Camera-type eye (tissue), 1 donor: ENCODE measurements around the gene EHBP1L1. TPM values are rescaled to one million over a fixed set of nuclear protein-coding genes. Genes with fewer than 3 reads are reported as not detected.

Source experiments
- total RNA-seq: library from RNA; depleted of rRNA; stranded (reverse); fragments of >200 nt; gene quantifications from one replicate; pipeline ENCODE4 v1.2.3, GENCODE V29; 2014

The EHBP1L1 gene
- 51.2 TPM for total RNA-seq

DNA sequence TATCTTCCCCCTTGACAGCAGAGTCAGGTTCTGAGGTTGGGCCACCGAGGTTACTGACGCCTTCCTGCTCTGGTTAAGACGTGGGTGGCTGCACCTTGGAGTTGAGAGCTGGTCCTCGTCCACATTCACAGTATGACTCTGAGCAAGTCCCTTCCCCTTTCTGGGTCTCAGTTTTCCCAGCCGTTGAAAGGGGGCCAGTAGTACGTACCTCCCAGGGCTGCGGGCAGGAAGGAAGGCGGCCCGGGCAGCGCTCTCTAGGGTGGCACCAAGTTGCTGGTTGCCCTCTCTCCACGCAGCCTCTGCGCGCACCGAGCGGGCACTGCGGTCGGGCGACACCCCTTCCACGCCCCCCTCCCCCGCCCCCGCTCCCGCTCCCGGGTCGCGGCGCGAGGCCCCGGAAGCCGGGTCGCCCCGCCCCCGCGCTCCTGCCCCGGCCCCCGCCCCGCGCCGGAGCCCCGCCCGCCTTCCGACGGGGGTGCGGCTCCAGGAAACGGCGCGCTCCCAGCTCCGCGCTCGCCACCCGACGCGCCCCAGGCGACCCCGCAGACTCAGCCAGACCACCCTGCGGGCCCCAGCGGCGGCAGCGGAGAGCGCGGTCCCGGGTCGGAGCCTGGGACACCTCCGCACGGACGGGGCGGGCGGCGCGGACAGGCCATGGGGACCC lies at the start of gene EHBP1L1:
EHBP1L1 (plus strand) TSS at position 486 of the 664 bp plus-strand sequence. CDS start 250 bp downstream, outside the sequence.

DNA sequence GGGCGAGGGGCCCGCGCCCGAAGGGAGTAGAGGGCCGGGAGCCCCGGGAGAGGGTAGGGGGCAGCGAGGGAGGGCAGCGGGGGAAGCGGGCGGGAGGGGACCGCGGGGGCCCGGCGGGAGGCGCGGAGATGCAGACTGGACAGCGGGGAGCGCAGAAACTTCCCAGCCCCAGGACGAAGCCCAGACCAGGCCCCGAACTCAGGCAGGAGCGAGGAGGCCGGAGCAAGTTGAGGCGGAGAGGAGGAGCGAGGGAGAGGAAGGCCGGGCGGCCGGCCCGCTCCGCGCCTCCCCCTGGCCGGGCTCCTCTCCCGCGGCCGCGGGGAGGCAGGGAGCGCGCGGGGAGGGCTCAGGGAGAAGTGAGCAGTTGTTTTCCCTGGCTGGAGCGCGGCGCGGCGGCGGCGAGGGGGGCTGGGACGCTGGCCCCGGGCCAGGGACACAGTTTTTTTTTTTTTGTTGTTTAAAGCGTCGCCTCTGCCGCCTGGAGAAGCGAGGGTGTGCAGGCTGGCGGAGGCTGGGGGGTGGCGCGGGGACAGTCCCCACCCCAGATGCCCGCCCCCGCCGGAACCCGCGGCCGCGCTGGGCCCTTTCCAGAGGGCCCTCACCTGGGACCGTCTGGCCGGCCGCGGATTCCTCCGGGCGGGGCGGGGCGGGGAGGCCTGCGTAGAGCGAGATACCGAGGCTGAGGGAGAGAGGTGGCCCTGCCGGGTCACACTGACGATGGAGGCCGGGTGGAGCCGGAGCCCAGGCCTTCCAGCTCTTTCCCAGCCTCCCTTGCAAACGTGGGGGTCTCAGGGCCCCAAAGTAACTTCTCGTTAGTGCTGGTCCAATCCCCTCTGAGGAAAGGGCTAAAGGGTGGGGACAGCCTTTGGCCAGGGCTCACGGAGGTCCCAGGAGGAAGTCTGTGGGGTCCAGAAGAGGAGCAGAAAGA lies 17.6 kb upstream of the EHBP1L1 start, which contains the start of gene LTBP3:
LTBP3 (minus strand) TSS at position 358 of the 928 bp plus-strand sequence. CDS start 400 bp downstream, outside the sequence.

DNA sequence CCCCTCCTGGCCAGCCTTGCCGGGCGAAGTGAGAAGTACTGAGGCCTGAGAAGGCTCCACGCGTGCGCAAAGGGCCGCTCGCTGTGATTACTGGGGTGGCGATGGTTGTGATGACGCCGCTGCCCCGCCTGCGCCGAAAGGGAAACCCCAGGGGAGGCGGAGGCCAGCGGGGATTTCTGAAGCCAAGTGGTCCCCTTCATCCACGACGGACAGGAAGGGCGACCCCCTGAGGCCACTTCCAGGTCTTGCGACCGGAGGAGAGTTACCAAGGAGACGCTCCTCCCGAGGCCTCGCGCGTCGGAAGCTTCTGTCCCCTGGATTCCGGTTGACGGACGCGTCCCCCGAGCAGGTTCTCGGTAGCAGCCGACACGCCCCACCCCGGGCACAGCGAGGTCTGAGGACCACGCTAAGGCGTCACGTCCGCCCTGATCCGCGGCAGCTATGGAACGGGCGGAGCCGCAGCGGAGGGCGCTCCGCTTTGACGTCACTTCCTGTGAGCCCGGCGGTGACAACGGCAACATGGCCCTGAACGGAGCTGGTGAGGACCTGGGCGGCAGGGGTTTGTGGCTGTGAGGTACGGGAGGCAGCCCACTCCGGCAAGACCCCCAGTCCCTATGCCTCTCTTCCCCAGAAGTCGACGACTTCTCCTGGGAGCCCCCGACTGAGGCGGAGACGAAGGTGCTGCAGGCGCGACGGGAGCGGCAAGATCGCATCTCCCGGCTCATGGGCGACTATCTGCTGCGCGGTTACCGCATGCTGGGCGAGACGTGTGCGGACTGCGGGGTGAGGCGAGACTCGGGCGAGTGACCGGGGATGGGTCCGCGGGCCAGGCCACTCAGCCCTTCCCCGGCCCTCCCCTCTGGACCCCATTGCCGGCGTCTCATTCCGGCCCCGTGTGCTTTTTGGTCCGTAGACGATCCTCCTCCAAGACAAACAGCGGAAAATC lies 5.6 kb upstream of the EHBP1L1 start, which contains the start of gene ZNRD2:
ZNRD2 (plus strand) TSS at position 505 of the 946 bp plus-strand sequence; CDS start at position 520, 15 bp downstream.

DNA sequence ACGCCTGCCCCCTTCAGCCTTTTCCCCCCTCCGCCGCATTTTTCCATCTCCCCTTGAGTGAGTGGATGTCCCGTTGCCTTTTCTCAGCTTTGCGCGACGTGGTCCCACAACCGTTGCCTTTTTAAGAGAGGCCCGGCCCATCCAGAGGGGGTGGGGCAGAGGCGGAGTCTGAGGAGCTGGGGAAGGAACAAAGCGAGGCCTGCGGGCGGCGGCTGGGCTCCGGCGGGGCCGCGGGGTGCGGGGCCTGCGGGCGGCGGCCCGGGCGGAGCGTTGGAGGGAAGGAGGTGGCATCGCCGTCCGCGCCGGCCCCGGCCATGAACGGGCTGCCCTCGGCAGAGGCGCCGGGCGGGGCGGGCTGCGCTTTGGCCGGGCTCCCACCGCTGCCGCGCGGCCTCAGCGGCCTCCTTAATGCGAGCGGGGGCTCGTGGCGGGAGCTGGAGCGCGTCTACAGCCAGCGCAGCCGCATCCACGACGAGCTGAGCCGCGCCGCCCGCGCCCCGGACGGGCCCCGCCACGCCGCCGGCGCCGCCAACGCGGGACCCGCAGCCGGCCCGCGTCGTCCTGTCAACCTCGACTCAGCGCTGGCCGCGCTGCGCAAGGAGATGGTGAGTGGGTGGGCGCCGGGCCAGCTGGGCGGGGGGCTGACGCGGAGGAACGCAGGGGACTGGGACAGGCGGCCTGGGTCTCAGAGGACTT lies 3.3 kb upstream of the EHBP1L1 start, which contains the start of gene FAM89B:
FAM89B (plus strand) TSS at position 183 of the 696 bp plus-strand sequence; CDS start at position 315, 132 bp downstream.

DNA sequence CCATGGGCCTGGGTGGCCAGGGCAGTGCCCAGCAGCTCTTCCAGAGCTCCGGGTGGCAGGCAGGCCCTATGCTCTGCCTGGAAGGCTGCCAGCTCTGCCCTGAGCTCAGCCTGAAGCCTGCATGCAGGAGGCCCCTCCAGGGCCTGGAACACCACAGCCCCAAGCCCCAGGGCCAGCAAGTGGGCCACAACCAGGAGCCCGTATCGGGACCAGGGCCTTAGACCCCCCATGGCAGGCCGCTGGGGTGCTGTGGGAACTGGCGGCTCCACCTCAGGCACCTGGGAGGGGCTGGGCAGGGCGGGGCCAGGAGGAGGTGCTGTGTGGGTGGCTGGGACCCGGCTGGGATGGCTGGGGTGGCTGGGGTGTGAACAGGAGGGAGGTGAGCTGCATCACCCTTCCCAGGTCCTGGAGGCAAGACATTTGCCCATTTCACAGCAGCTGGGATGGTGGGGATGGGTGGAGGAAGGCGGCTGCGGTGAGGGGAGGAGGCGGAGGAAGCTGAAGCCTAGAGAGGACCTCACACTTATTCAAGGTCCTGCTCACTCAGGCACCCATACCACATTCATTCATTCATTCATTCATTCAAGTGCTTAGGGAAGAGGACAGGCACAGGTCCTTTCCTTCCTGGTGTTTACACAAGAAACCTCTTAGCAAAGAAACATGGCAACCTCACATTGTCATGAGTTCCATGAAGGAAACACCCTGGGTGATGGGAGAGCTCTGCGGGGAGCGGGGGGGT lies 19.9 kb downstream of the EHBP1L1 start, which contains the start of gene KCNK7:
KCNK7 (minus strand) TSS at position 258 of the 739 bp plus-strand sequence; CDS start at position 230, 28 bp downstream.

DNA sequence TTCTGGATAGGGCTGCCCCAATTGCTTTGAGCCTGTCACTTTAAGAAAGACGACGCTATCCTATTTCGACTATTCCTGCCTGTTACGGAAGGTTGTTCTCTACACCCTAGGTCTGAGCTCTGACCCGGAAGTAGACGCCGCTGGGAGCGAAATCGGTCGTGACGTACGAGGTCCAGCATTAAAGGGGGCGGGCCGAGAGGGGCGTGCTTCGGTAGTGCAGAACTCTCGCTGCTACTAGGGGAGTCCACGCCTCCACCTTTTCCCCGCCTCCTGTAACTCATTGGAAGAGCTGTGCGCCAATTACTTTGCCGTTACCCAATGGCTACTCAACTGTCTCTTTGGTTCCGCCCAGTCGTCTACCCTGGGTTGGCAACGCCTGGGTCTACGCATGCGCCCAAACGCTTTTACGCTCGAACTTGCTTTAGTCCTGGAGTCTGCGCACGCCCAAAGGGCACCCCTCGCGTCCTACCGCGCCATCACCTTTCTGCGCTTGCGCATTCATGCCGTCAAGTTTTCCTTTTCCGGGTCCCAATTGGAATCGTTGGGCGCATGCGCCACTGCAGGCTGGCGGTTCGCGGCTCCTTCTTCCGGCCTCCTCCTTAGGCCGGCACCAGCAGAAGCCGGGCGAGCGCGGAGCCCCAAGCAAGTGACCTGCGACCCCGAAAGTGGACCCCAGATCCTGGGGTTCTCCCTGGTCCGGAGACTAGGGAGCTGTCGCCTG lies 39.5 kb downstream of the EHBP1L1 start, which contains the start of gene PCNX3:
PCNX3 (plus strand) TSS at position 548 of the 721 bp plus-strand sequence. CDS start 536 bp downstream, outside the sequence.

DNA sequence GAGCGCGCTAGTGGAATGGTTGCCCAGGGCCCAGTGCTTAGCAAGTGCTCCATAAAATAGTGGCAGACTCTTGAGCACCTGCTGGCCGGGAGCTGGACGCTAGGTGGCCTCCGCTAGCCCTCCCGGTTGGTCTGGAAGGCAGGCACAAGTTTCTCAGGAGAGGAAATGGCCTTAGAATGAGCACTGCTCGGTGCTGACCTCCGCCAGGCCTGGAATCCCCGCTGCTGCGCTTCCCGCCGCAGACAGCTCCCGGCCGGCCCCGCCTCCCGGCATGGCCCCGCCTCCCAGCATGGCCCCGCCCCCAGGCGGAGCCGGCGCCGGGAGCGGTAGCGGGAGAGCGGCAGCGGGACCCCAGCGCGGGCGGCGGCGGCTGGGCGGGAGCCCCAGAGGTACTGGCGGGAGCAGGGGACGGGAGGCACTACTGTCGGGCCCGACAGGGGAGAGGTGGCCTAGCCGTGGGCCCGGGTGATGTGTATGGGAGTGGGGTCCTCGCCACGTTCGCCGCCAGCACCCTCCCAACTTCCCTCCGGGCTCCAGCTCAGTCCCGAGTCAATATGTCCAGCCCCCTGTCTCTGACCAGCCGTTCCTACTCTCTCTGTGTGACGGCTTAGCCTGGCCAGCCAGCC lies 62.1 kb downstream of the EHBP1L1 start, which contains the start of gene SIPA1:
SIPA1 (plus strand) TSS at position 308 of the 626 bp plus-strand sequence. CDS start 2,821 bp downstream, outside the sequence.

Other genes starting within 250 kb of the EHBP1L1 start
- gene DPF2, start 242.2 kb upstream of the EHBP1L1 start, total RNA-seq, result 60.6 TPM
- gene TIGD3, start 221.3 kb upstream of the EHBP1L1 start, total RNA-seq, result 3.6 TPM
- 3.5 TPM for gene SLC25A45, start 193.4 kb upstream of the EHBP1L1 start, total RNA-seq
- 35.2 TPM for gene FRMD8, start 189.4 kb upstream of the EHBP1L1 start, total RNA-seq
- 82.1 TPM for gene NEAT1, start 153.3 kb upstream of the EHBP1L1 start, total RNA-seq
- 30,401 TPM for gene MALAT1, start 77.0 kb upstream of the EHBP1L1 start, total RNA-seq
- 57.6 TPM for gene SCYL1, start 51.0 kb upstream of the EHBP1L1 start, total RNA-seq
- gene LTBP3, start 17.7 kb upstream of the EHBP1L1 start, total RNA-seq, result 190 TPM
- gene ZNRD2, start 5.6 kb upstream of the EHBP1L1 start, total RNA-seq, result 28.4 TPM
- 17.2 TPM for gene FAM89B, start 3.5 kb upstream of the EHBP1L1 start, total RNA-seq
- gene KCNK7, start 19.7 kb downstream of the EHBP1L1 start, total RNA-seq, result 0.99 TPM
- 29.9 TPM for gene MAP3K11, start 38.2 kb downstream of the EHBP1L1 start, total RNA-seq
- 19.2 TPM for gene PCNX3, start 39.7 kb downstream of the EHBP1L1 start, total RNA-seq
- 16.2 TPM for gene SIPA1, start 62.0 kb downstream of the EHBP1L1 start, total RNA-seq
- gene RELA, start 86.9 kb downstream of the EHBP1L1 start, total RNA-seq, result 24.5 TPM
- 58.7 TPM for gene KAT5, start 136.2 kb downstream of the EHBP1L1 start, total RNA-seq
- 38.4 TPM for gene RNASEH2C, start 144.7 kb downstream of the EHBP1L1 start, total RNA-seq
- 8.6 TPM for gene AP5B1, start 204.9 kb downstream of the EHBP1L1 start, total RNA-seq
- 0.49 TPM for gene OVOL1, start 211.0 kb downstream of the EHBP1L1 start, total RNA-seq